Endothelial cell of umbilical vein (primary cell): ENCODE data around the gene FCMR. TPM values are rescaled to one million over a fixed set of nuclear protein-coding genes. Genes with fewer than 3 reads are reported as not detected.

Experiments
- BruUV-seq: library from RNA; stranded (reverse); fragments of 400-500 nt; replicated peaks from 2 replicates; lab custom pipeline; 2021; lab: Mats Ljungman, UMichigan
- CTCF ChIA-PET: fragments of 300-600, 350-600 bp; sonication (Branson Sonifier 250); formaldehyde crosslinking; loops from one replicate; lab custom pipeline; 2021; ENCODE audit warnings: antibody characterized with exemption, inconsistent platforms; lab: Charles Lee
- POLR2A ChIA-PET: fragments of 300-600, 350-600 bp; sonication (Branson Sonifier 250); formaldehyde crosslinking; loops from one replicate; lab custom pipeline; 2021; ENCODE audit warnings: antibody characterized with exemption, inconsistent platforms; lab: Charles Lee
- DNase-seq: peaks from one replicate; pipeline ENCODE4 v3.0.0-alpha.2; 2011; ENCODE audit warnings: low read depth, low spot score
- FAIRE-seq: peaks from 2 replicates; lab custom pipeline; 2011; peaks lifted over from hg19 to GRCh38; lab: Jason Lieb, UNC
- H2AFZ ChIP-seq: 2 replicates; pipeline ENCODE4 v1.6.0; 2012; ENCODE audit warnings: low read depth, low read length, control low read depth, inconsistent platforms
- H3K27ac ChIP-seq: 2 replicates; pipeline ENCODE4 v1.5.1; 2011; ENCODE audit warnings: low read depth, mild to moderate bottlenecking, control low read depth, low read length, moderate library complexity; ENCODE audit not compliant: insufficient read depth
- H3K27me3 ChIP-seq, 2 experiments: 2 replicates each; pipeline versions ENCODE4 v1.6.0 to v1.6.1; 2011; ENCODE audit warnings: low read length in 2 of 2, mixed read lengths in 1 of 2; ENCODE audit not compliant: control insufficient read depth in 2 of 2, insufficient read depth in 2 of 2
- H3K36me3 ChIP-seq, 2 experiments: 2 replicates in 1 of 2; 3 replicates in 1 of 2; pipeline ENCODE4 v1.5.1; 2011; ENCODE audit warnings: low read length in 2 of 2, mild to moderate bottlenecking in 1 of 2, moderate library complexity in 1 of 2; ENCODE audit not compliant: control insufficient read depth in 2 of 2, insufficient read depth in 2 of 2; ENCODE audit errors: extremely low read depth in 1 of 2
- H3K4me1 ChIP-seq: 3 replicates; pipeline ENCODE4 v1.5.1; 2011; ENCODE audit warnings: mild to moderate bottlenecking, low read length; ENCODE audit not compliant: control insufficient read depth, insufficient read depth; ENCODE audit errors: extremely low read depth
- H3K4me2 ChIP-seq: 2 replicates; pipeline ENCODE4 v1.6.1; 2011; ENCODE audit warnings: low read length, control low read depth, mixed read lengths; ENCODE audit not compliant: insufficient read depth
- H3K4me3 ChIP-seq, 3 experiments: fragments of 200-600 bp in 1 of 3; sonication (generic), shearing (Covaris generic) in 1 of 3; replicated peaks in 1 of 3; 2 replicates each; pipeline ENCODE4 v1.5.1; 2011 to 2016; ENCODE audit warnings: control low read depth in 3 of 3, low read length in 3 of 3, mild to moderate bottlenecking in 2 of 3, inconsistent platforms in 1 of 3, low read depth in 1 of 3, moderate library complexity in 1 of 3; ENCODE audit not compliant: insufficient read depth in 1 of 3
- H3K79me2 ChIP-seq: 2 replicates; pipeline ENCODE4 v1.6.0; 2012; ENCODE audit warnings: low read length, inconsistent platforms; ENCODE audit not compliant: control insufficient read depth, insufficient read depth
- H3K9ac ChIP-seq: replicated peaks from 2 replicates; pipeline ENCODE3; 2011; ENCODE audit warnings: low read length, control low read depth; ENCODE audit not compliant: insufficient read depth; ENCODE audit errors: extremely low read depth
- H3K9me1 ChIP-seq: replicated peaks from 3 replicates; pipeline ENCODE4 v1.6.0; 2011; ENCODE audit warnings: mild to moderate bottlenecking, low read length; ENCODE audit not compliant: control insufficient read depth, insufficient read depth; ENCODE audit errors: extremely low read depth
- H3K9me3 ChIP-seq: replicated peaks from 2 replicates; pipeline ENCODE4 v1.5.1; 2012; ENCODE audit warnings: low read length, inconsistent platforms; ENCODE audit not compliant: control insufficient read depth, insufficient read depth
- H4K20me1 ChIP-seq: replicated peaks from 2 replicates; pipeline ENCODE3; 2011; ENCODE audit warnings: mild to moderate bottlenecking, low read length; ENCODE audit not compliant: control insufficient read depth, insufficient read depth; ENCODE audit errors: extremely low read depth
- CTCF ChIP-seq, 2 donors: IDR thresholded peaks; 1 replicate in 1 of 2; 2 replicates in 1 of 2; pipeline ENCODE4 v1.5.1; 2011; ENCODE audit warnings: low read length in 2 of 2, mild to moderate bottlenecking in 2 of 2, moderate library complexity in 2 of 2, control low read depth in 1 of 2, inconsistent platforms in 1 of 2, low read depth in 1 of 2; ENCODE audit not compliant: insufficient read depth in 1 of 2; ENCODE audit errors: extremely low read depth in 1 of 2
- EZH2 ChIP-seq: IDR thresholded peaks from 2 replicates; pipeline ENCODE4 v1.6.1; 2012; ENCODE audit warnings: borderline replicate concordance, low read depth, mild to moderate bottlenecking, moderate library complexity, low read length, inconsistent platforms; ENCODE audit not compliant: severe bottlenecking
- FOS ChIP-seq: IDR thresholded peaks from 2 replicates; pipeline ENCODE4 v1.6.1; 2011; ENCODE audit warnings: mild to moderate bottlenecking, low read length, moderate library complexity, borderline replicate concordance; ENCODE audit not compliant: insufficient read depth
- GATA2 ChIP-seq: IDR thresholded peaks from 2 replicates; pipeline ENCODE4 v1.7.0; 2011; ENCODE audit warnings: low read depth, mild to moderate bottlenecking, moderate library complexity, mixed read lengths, low read length; ENCODE audit not compliant: insufficient read length, insufficient read depth
- JUN ChIP-seq: IDR thresholded peaks from 2 replicates; pipeline ENCODE4 v1.6.1; 2011; ENCODE audit warnings: borderline replicate concordance, low read depth; ENCODE audit not compliant: insufficient read length, insufficient read depth
- MAX ChIP-seq: IDR thresholded peaks from 2 replicates; pipeline ENCODE4 v1.6.1; 2011; ENCODE audit not compliant: insufficient read depth, insufficient read length
- MYC ChIP-seq: IDR thresholded peaks from one replicate; pipeline ENCODE4 v1.6.1; 2011; ENCODE audit warnings: mild to moderate bottlenecking, low read depth, low read length
- POLR2A ChIP-seq: IDR thresholded peaks from 2 replicates; pipeline ENCODE4 v1.6.1; 2012; ENCODE audit warnings: low read depth, mild to moderate bottlenecking, control low read depth, low read length
- POLR2AphosphoS5 ChIP-seq: IDR thresholded peaks from 2 replicates; pipeline ENCODE4 v1.6.1; 2012; ENCODE audit warnings: low read depth, mild to moderate bottlenecking, control low read depth, low read length, moderate library complexity; ENCODE audit not compliant: insufficient read depth
- dilution Hi-C: fragments of 300-500 bp; cut with MboI; formaldehyde crosslinking; loops from one replicate; pipeline ENCODE4 v1.15.0; 2019; ENCODE audit warnings: low sequenced_read_pairs; ENCODE audit not compliant: extremely low pct_ligation_motif_present
- intact Hi-C: fragments of 100-400 bp; cut with micrococcal nuclease; formaldehyde crosslinking; loops from one replicate; pipeline ENCODE4 v1.10.0; 2022
- polyA plus RNA-seq, 4 experiments: library from polyadenylated mRNA; depleted of rRNA in 3 of 4; stranded (reverse) in 3 of 4; unstranded in 1 of 4; fragments of >200 nt; gene quantifications; 2 replicates each; pipeline versions ENCODE4 v1.2.1 to v1.2.3, GENCODE V29; 2011 to 2012; ENCODE audit warnings: missing spikeins in 1 of 4
- total RNA-seq: library from RNA; stranded (reverse); gene quantifications from 2 replicates; pipeline ENCODE4 v1.2.3, GENCODE V29; 2021

FCMR gene
- total and polyA plus RNA-seq, 2 donors (not counting 3 experiments of a cell fraction or from before 2014, with no cell fraction given): not detected

GRCh38 chr1:206903687-206904086 is 18.1 kb downstream of the FCMR start:
- Histone ChIP-seq H3K36me3 (no peaks in the 10 kb centered on the region), H4K20me1 (no peaks in the 10 kb centered on the region), H3K9me1 (no peaks in the 10 kb centered on the region), H3K27me3 (peaks cover 8 to 9% of the 10 kb centered on the region in 2 experiments), H3K4me2 (no peak overlapping the region), H3K27ac (no peak overlapping the region), H3K4me3 (no peak overlapping the region), H3K9me3 (no peaks in the 10 kb centered on the region), H3K79me2 (no peaks in the 10 kb centered on the region), H2AFZ (no peak overlapping the region), H3K9ac (no peak overlapping the region), H3K4me1 (no peaks in the 10 kb centered on the region)
- POLR2A ChIA-PET: no interaction called here
- CTCF ChIA-PET: no interaction called here
- DNase-seq (no peak), FAIRE-seq (no peak)
- TF ChIP-seq POLR2A (no peak), JUN (no peak), FOS (no peak), MYC (no peak), POLR2AphosphoS5 (no peak), MAX (no peak), EZH2 (no peak), GATA2 (no peak), CTCF (IDR thresholded peaks at IDR 0.05; ENCODE audit: extremely low read depth in 1 of 2, insufficient read depth in 1 of 2, low read depth in 1 of 2, low read length in 2 of 2) (no peak)
- BruUV-seq: no TSS peak
- dilution Hi-C loops (no loop called here), intact Hi-C loops (no loop called here)
